IMR-90 (cell line): ENCODE measurements around the gene OR4Q2. TPM values are rescaled to one million over a fixed set of nuclear protein-coding genes. Genes with fewer than 3 reads are reported as not detected.

ENCODE experiments used
- ATAC-seq: fragments of 200-7000 bp; cut with Tn5 transposase; 2 replicates; pipeline ENCODE4 v1.9.1; 2020; ENCODE audit warnings: low read depth, mild to moderate bottlenecking, moderate library complexity
- Bru-seq: library from RNA; stranded (reverse); fragments of 400-500 nt; gene quantifications from one replicate; lab custom pipeline; 2021; lab: Mats Ljungman, UMichigan
- BruChase-seq, 2 experiments: library from RNA; stranded (reverse); fragments of 400-500 nt; gene quantifications; one replicate each; lab custom pipeline; 2021; lab: Mats Ljungman, UMichigan
- BruUV-seq: library from RNA; stranded (reverse); fragments of 400-500 nt; replicated peaks from 2 replicates; lab custom pipeline; 2021; lab: Mats Ljungman, UMichigan
- CTCF ChIA-PET: fragments of 300-600 bp; formaldehyde crosslinking; extraction: SDS; loops from one replicate; lab custom pipeline; 2021; ENCODE audit warnings: antibody characterized with exemption; lab: Yijun Ruan, JAX
- POLR2A ChIA-PET: fragments of 300-600 bp; sonication (Branson Sonifier 250); formaldehyde crosslinking; loops from one replicate; lab custom pipeline; 2022; ENCODE audit warnings: antibody characterized with exemption; ENCODE audit not compliant: unreplicated experiment; lab: Charles Lee
- DNase-seq: peaks from one replicate; pipeline ENCODE4 v3.0.0; 2013
- H2AFZ ChIP-seq: replicated peaks from 2 replicates; pipeline ENCODE3; 2013; ENCODE audit warnings: low read length, mild to moderate bottlenecking; ENCODE audit not compliant: poor library complexity
- H2AK5ac ChIP-seq: 2 replicates; pipeline ENCODE4 v1.6.1; 2013; ENCODE audit warnings: low read depth, low read length, inconsistent platforms
- H2AK9ac ChIP-seq: replicated peaks from 2 replicates; pipeline ENCODE3; 2013; ENCODE audit warnings: mild to moderate bottlenecking, low read depth, low read length, moderate library complexity; ENCODE audit not compliant: poor library complexity
- H2BK120ac ChIP-seq: 2 replicates; pipeline ENCODE4 v1.6.1; 2013; ENCODE audit warnings: low read depth, low read length, inconsistent platforms
- H2BK15ac ChIP-seq: 3 replicates; pipeline ENCODE4 v1.6.1; 2013; ENCODE audit warnings: low read depth, low read length, inconsistent platforms
- H2BK20ac ChIP-seq: 2 replicates; pipeline ENCODE4 v1.6.1; 2013; ENCODE audit warnings: low read depth, mild to moderate bottlenecking, inconsistent platforms, low read length, moderate library complexity
- H2BK5ac ChIP-seq: 2 replicates; pipeline ENCODE4 v1.6.1; 2013; ENCODE audit warnings: mild to moderate bottlenecking, low read depth, low read length, inconsistent platforms; ENCODE audit not compliant: poor library complexity, severe bottlenecking
- H3K14ac ChIP-seq: replicated peaks from 2 replicates; pipeline ENCODE4 v1.6.1; 2013; ENCODE audit warnings: low read depth, low read length, inconsistent platforms
- H3K18ac ChIP-seq: 2 replicates; pipeline ENCODE4 v1.6.1; 2013; ENCODE audit warnings: low read depth, low read length, control low read depth
- H3K23ac ChIP-seq: 2 replicates; pipeline ENCODE4 v1.6.1; 2013; ENCODE audit warnings: low read depth, low read length, inconsistent platforms
- H3K27ac ChIP-seq: 2 replicates; pipeline ENCODE4 v1.5.1; 2013; ENCODE audit warnings: mild to moderate bottlenecking, control low read depth, low read length; ENCODE audit not compliant: insufficient read depth
- H3K27me3 ChIP-seq: 2 replicates; pipeline ENCODE4 v1.6.1; 2013; ENCODE audit warnings: low read length; ENCODE audit not compliant: control insufficient read depth, insufficient read depth
- H3K36me3 ChIP-seq: 2 replicates; pipeline ENCODE4 v1.6.1; 2013; ENCODE audit warnings: low read length, mixed read lengths; ENCODE audit not compliant: control insufficient read depth, insufficient read depth
- H3K4ac ChIP-seq: 2 replicates; pipeline ENCODE4 v1.6.1; 2013; ENCODE audit warnings: low read depth, low read length, inconsistent platforms
- H3K4me1 ChIP-seq: 2 replicates; pipeline ENCODE4 v1.6.1; 2013; ENCODE audit warnings: low read length, mixed read lengths; ENCODE audit not compliant: control insufficient read depth, insufficient read depth
- H3K4me2 ChIP-seq: 2 replicates; pipeline ENCODE4 v1.6.1; 2013; ENCODE audit warnings: low read depth, mild to moderate bottlenecking, control low read depth, low read length, moderate library complexity
- H3K4me3 ChIP-seq: 2 replicates; pipeline ENCODE4 v1.5.1; 2013; ENCODE audit warnings: low read depth, mild to moderate bottlenecking, control low read depth, low read length, moderate library complexity; ENCODE audit not compliant: insufficient read depth
- H3K56ac ChIP-seq: 2 replicates; pipeline ENCODE4 v1.6.1; 2013; ENCODE audit warnings: low read length, inconsistent platforms; ENCODE audit not compliant: insufficient read depth; ENCODE audit errors: extremely low read depth
- H3K79me1 ChIP-seq, 2 experiments: 2 replicates each; pipeline ENCODE4 v1.6.1; 2013; ENCODE audit warnings: low read length in 2 of 2, inconsistent platforms in 1 of 2, low read depth in 1 of 2
- H3K9ac ChIP-seq: 2 replicates; pipeline ENCODE4 v1.6.1; 2013; ENCODE audit warnings: low read depth, low read length, control low read depth
- H3K9me1 ChIP-seq: 2 replicates; pipeline ENCODE4 v1.6.1; 2013; ENCODE audit warnings: low read length, inconsistent platforms; ENCODE audit not compliant: insufficient read depth
- H3K9me3 ChIP-seq: 2 replicates; pipeline ENCODE4 v1.6.1; 2013; ENCODE audit warnings: low read length; ENCODE audit not compliant: control insufficient read depth, insufficient read depth
- H4K20me1 ChIP-seq: 2 replicates; pipeline ENCODE4 v1.6.1; 2013; ENCODE audit warnings: low read length, inconsistent platforms; ENCODE audit not compliant: insufficient read depth
- H4K5ac ChIP-seq: 2 replicates; pipeline ENCODE4 v1.6.1; 2013; ENCODE audit warnings: mild to moderate bottlenecking, low read depth, low read length, control low read depth
- H4K8ac ChIP-seq, 2 experiments: 2 replicates each; pipeline ENCODE4 v1.6.1; 2013; ENCODE audit warnings: low read depth in 2 of 2, low read length in 2 of 2, control low read depth in 1 of 2, inconsistent platforms in 1 of 2
- H4K91ac ChIP-seq: 2 replicates; pipeline ENCODE4 v1.6.1; 2013; ENCODE audit warnings: low read depth, low read length, inconsistent platforms; ENCODE audit not compliant: insufficient read depth
- CEBPB ChIP-seq: IDR thresholded peaks from 2 replicates; pipeline ENCODE4 v1.6.1; 2012; ENCODE audit warnings: low read depth, low read length, improper control_type of control experiment
- CHD1 ChIP-seq: IDR thresholded peaks from 2 replicates; pipeline ENCODE4 v1.6.1; 2012; ENCODE audit warnings: low read depth, low read length, improper control_type of control experiment
- ELK1 ChIP-seq: fragments of 150-350 bp; IDR thresholded peaks from 2 replicates; pipeline ENCODE4 v1.6.1; 2016; ENCODE audit warnings: low read depth, mild to moderate bottlenecking, low read length, moderate library complexity, borderline replicate concordance
- MAZ ChIP-seq: IDR thresholded peaks from 2 replicates; pipeline ENCODE4 v1.6.1; 2012; ENCODE audit warnings: low read depth, mild to moderate bottlenecking, low read length, improper control_type of control experiment, moderate library complexity, borderline replicate concordance
- POLR2A ChIP-seq: IDR thresholded peaks from 2 replicates; pipeline ENCODE4 v1.6.1; 2012; ENCODE audit warnings: mild to moderate bottlenecking, low read depth, low read length
- RCOR1 ChIP-seq: IDR thresholded peaks from 2 replicates; pipeline ENCODE4 v1.6.1; 2012; ENCODE audit warnings: mild to moderate bottlenecking, low read length, improper control_type of control experiment; ENCODE audit not compliant: insufficient replicate concordance
- RFX5 ChIP-seq: IDR thresholded peaks from 2 replicates; pipeline ENCODE4 v1.8.0; 2012; ENCODE audit warnings: low read depth, mild to moderate bottlenecking, low read length, moderate library complexity
- SMC3 ChIP-seq: fragments of 150-350 bp; IDR thresholded peaks from 2 replicates; pipeline ENCODE4 v1.6.1; 2016; ENCODE audit warnings: low read depth, mild to moderate bottlenecking, antibody characterized with exemption, low read length, moderate library complexity
- dilution Hi-C: fragments of 300-500 bp; cut with HindIII; formaldehyde crosslinking; loops from one replicate; pipeline ENCODE4 v1.14.3; 2018; ENCODE audit warnings: low sequenced_read_pairs; ENCODE audit not compliant: unreplicated experiment
- in situ Hi-C: fragments of 300-500 bp; cut with MboI; formaldehyde crosslinking; loops from 3 replicates; pipeline ENCODE4 v1.14.3; 2019; ENCODE audit warnings: low sequenced_read_pairs, inconsistent platforms, mixed read lengths
- intact Hi-C: fragments of 100-400 bp; cut with micrococcal nuclease; formaldehyde crosslinking; loops from 2 replicates; pipeline ENCODE4 v1.10.0; 2022
- long read RNA-seq: library from polyadenylated mRNA; unstranded; transcript quantifications from one replicate; pipeline ENCODE4 v2.0.0, GENCODE V29; 2021; ENCODE audit not compliant: unreplicated experiment
- polyA plus RNA-seq, 3 experiments: library from polyadenylated mRNA; depleted of rRNA; stranded (reverse); fragments of >200 nt; gene quantifications; 2 replicates each; pipeline ENCODE4 v1.2.3, GENCODE V29; 2012; ENCODE audit warnings: low replicate concordance in 1 of 3
- total RNA-seq: library from RNA; depleted of rRNA; stranded (reverse); fragments of >200 nt; gene quantifications from 2 replicates; pipeline ENCODE4 v1.2.3, GENCODE V29; 2012; rRNA removed
- TF ChIP-seq, protein P1 (sequence below): conservative IDR thresholded peaks from 2 replicates; pipeline ENCODE4 v1.5.1; 2012; ENCODE audit warnings: mild to moderate bottlenecking, low read depth, low read length, improper control_type of control experiment

OR4Q2 gene
- total RNA-seq = not detected in 2 replicates
- not detected in 2 replicates for polyA plus RNA-seq (2012; rRNA removed)
- polyA plus RNA-seq (2012; cell fraction: cytosol; rRNA removed) = not detected in 2 replicates
- polyA plus RNA-seq (2012; cell fraction: nucleus; rRNA removed; ENCODE audit: low replicate concordance) = not detected in 2 replicates
- Bru-seq, nascent RNA = not detected
- not detected for BruChase-seq, experiment 1, labeled RNA remaining after a 6-hour chase
- BruChase-seq, experiment 2, labeled RNA remaining after a 2-hour chase = not detected
- long read RNA-seq = 0 reads

DNA sequence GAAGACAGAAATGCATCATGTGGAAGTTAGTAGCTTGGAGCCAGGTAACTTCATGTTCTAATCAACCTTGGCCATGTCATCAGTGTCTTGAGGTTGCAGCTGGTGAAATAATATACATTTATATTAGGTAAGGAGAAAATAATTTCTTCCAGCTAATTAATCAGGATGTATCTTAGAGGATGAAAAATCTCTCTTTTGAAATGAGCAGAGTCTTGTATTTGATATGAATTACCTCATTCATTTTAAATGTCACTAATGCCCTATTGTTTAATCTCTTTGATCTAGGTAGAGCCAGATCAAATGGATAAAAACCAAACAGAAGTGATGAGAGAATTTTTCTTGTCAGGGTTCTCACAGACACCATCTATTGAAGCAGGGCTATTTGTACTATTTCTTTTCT is at the start of gene OR4Q2:
TSS of gene OR4Q2 (plus strand) at position 301 of the 400 bp plus-strand sequence.
- Histone ChIP-seq H2BK5ac (no peak within 1 kb of the TSS), H2AFZ (no peak within 1 kb of the TSS), H4K91ac (no peak within 1 kb of the TSS), H3K9ac (no peak within 1 kb of the TSS), H3K14ac (no peak within 1 kb of the TSS), H3K27ac (no peak within 1 kb of the TSS), H3K79me1 (no peaks in the 10 kb centered on the region), H3K36me3 (no peaks in the 10 kb centered on the region), H3K4me2 (no peak within 1 kb of the TSS), H3K4ac (no peak within 1 kb of the TSS), H3K4me1 (no peaks in the 10 kb centered on the region), H2AK9ac (no peak within 1 kb of the TSS), H3K9me3 (peaks cover 6% of the 10 kb centered on the region; the same call in 1 of the 2 replicates), H3K9me1 (no peaks in the 10 kb centered on the region), H2BK20ac (no peak within 1 kb of the TSS), H2AK5ac (no peak within 1 kb of the TSS), H3K4me3 (no peak within 1 kb of the TSS), H2BK120ac (no peak within 1 kb of the TSS), H4K8ac (no peak within 1 kb of the TSS), H2BK15ac (no peak within 1 kb of the TSS), H3K23ac (no peak within 1 kb of the TSS), H4K20me1 (no peaks in the 10 kb centered on the region), H3K18ac (no peak within 1 kb of the TSS), H3K56ac (no peak within 1 kb of the TSS), H4K5ac (no peak within 1 kb of the TSS), H3K27me3 (no peaks in the 10 kb centered on the region)
- TF ChIP-seq POLR2A (no peak), SMC3 (no peak), CEBPB (no peak), MAZ (no peak), RFX5 (no peak), CHD1 (no peak), ELK1 (no peak), RCOR1 (no peak)
- TF ChIP-seq, protein P1, sequence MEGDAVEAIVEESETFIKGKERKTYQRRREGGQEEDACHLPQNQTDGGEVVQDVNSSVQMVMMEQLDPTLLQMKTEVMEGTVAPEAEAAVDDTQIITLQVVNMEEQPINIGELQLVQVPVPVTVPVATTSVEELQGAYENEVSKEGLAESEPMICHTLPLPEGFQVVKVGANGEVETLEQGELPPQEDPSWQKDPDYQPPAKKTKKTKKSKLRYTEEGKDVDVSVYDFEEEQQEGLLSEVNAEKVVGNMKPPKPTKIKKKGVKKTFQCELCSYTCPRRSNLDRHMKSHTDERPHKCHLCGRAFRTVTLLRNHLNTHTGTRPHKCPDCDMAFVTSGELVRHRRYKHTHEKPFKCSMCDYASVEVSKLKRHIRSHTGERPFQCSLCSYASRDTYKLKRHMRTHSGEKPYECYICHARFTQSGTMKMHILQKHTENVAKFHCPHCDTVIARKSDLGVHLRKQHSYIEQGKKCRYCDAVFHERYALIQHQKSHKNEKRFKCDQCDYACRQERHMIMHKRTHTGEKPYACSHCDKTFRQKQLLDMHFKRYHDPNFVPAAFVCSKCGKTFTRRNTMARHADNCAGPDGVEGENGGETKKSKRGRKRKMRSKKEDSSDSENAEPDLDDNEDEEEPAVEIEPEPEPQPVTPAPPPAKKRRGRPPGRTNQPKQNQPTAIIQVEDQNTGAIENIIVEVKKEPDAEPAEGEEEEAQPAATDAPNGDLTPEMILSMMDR = no peak
- no peak for ATAC-seq
- POLR2A ChIA-PET = no interaction called here
- intact Hi-C loops (no loop called here), dilution Hi-C loops (no loop called here), in situ Hi-C loops (no loop called here)
- CTCF ChIA-PET = no interaction called here
- no peak for DNase-seq
- no TSS peak for BruUV-seq
